ENCODE measurements around the gene IZUMO4. TPM values are rescaled to one million over a fixed set of nuclear protein-coding genes. Genes with fewer than 3 reads are reported as not detected.

Gene IZUMO4
- total and polyA plus RNA-seq, 10 of the 15 experiments (the other 5 are each of a cell fraction or from before 2014, with no cell fraction given) = 0.53 to 27.1 (median 7.5) TPM

DNA sequence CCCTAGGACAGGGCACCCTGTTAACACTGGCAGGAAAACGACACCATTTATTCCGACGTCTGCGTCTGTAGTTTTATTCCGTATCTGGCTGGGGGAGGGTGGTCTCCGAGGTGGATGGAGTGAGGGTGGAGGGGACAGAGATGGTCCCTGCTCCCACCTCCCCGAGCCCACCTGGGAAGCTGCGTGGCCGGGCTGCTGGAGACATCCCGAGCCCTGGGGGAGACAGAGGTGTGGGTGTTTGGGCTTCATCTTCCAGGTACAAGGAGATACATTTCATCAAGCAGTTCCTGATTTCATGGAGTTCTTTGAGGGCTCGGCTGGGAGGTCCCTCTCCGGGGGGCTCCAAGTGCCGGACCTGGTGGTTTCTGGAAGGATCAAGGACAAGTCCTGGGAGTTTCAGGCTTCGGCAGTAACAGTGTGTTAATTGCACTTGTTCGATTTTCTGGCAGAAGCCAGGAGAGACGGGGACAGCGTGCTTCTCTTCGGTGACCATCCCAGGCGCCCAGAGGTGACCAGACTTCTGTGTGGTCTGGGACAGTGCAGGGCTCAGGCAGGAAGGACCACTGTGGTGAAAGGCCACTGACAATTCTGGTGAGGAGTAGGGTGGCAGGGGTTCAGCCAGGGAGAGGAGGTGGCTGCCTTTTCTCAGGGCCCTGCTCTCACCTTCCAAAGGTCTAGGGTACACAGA is 25.6 kb upstream of the IZUMO4 start:
- peaks cover 10% of the 10 kb centered on the region for H4K20me1 ChIP-seq (ENCODE audit: control insufficient read depth, insufficient read depth)
- ChIA-PET CTCF (interaction anchor here (0.6 to 2.5 kb wide), 2 partner anchors 51 to 174 kb away, joined by 3 to 11 read pairs; no protein-coding TSS in a partner anchor), SMC1A (ENCODE audit: uncharacterized antibody, unreplicated experiment) (no interaction called here), RAD21 (ENCODE audit: unreplicated experiment) (no interaction called here), POLR2A (interaction anchor here (0.6 to 0.9 kb wide), 5 partner anchors 10 to 1691 kb away, joined by 3 to 7 read pairs (median 4); partner anchors contain the start of gene MRPL54)
- H3K9me3 ChIP-seq (replicated peaks; ENCODE audit: control insufficient read depth, insufficient read depth, low read length) = no peaks in the 10 kb centered on the region
- peaks cover 22 to 27% of the 10 kb centered on the region in 2 experiments for H3K36me3 ChIP-seq (ENCODE audit: control insufficient read depth in 2 of 2, insufficient read depth in 2 of 2, low read length in 1 of 2)
- intact Hi-C loops (cut with micrococcal nuclease; ENCODE audit: unreplicated experiment) = loop anchor here (2.0 kb wide), 1 partner anchor 52 kb away; no protein-coding TSS in a partner anchor
- WGBS (ENCODE audit: insufficient coverage, insufficient replicate concordance, low lambda C conversion rate, missing lambda C conversion rate) = 90% methylated on average over 19 of the region's 19 CpGs
- H3K4me3 ChIP-seq = no peak overlapping the region
- TSS peak; percentile 78 for BruUV-seq (replicated peaks)
- ATAC-seq = peak; percentile 5; the same call in 2 of the 3 replicates
- H2AFZ ChIP-seq (ENCODE audit: control insufficient read depth, low read depth, low read length) = no peak overlapping the region
- no peak overlapping the region for H3K4me2 ChIP-seq (ENCODE audit: control insufficient read depth, insufficient read depth)
- no peak overlapping the region for H3K27ac ChIP-seq (ENCODE audit: control insufficient read depth, insufficient read depth)
- in situ Hi-C loops (cut with MboI) = no loop called here
- H3K79me2 ChIP-seq (ENCODE audit: control insufficient read depth, insufficient read depth, low read length) = peaks cover 29% of the 10 kb centered on the region
- no peak for FAIRE-seq
- DNase-seq (ENCODE audit: low read depth, low spot score) = no peak
- H3K27me3 ChIP-seq (replicated peaks in 1 of 2; ENCODE audit: control insufficient read depth in 2 of 2, insufficient read depth in 2 of 2, low read length in 1 of 2) = no peaks in the 10 kb centered on the region
- H3K9ac ChIP-seq (ENCODE audit: control insufficient read depth, insufficient read depth, low read length) = no peak overlapping the region
- peaks cover 22% of the 10 kb centered on the region for H3K4me1 ChIP-seq (ENCODE audit: control insufficient read depth, insufficient read depth, low read length)
- TF ChIP-seq, protein P1, sequence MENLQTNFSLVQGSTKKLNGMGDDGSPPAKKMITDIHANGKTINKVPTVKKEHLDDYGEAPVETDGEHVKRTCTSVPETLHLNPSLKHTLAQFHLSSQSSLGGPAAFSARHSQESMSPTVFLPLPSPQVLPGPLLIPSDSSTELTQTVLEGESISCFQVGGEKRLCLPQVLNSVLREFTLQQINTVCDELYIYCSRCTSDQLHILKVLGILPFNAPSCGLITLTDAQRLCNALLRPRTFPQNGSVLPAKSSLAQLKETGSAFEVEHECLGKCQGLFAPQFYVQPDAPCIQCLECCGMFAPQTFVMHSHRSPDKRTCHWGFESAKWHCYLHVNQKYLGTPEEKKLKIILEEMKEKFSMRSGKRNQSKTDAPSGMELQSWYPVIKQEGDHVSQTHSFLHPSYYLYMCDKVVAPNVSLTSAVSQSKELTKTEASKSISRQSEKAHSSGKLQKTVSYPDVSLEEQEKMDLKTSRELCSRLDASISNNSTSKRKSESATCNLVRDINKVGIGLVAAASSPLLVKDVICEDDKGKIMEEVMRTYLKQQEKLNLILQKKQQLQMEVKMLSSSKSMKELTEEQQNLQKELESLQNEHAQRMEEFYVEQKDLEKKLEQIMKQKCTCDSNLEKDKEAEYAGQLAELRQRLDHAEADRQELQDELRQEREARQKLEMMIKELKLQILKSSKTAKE (IDR thresholded peaks at IDR 0.05; ENCODE audit: low read depth, poor library complexity, severe bottlenecking) = no peak
- TF ChIP-seq TCF3 (IDR thresholded peaks at IDR 0.05; ENCODE audit: borderline replicate concordance, insufficient read depth, low read depth, low read length) (no peak), ESRRA (IDR thresholded peaks at IDR 0.05; ENCODE audit: low read length) (no peak), RCOR1 (conservative IDR thresholded peaks at IDR 0.05; ENCODE audit: low read depth, low read length) (no peak), HDGF (IDR thresholded peaks at IDR 0.05) (no peak), POLR2AphosphoS5 (IDR thresholded peaks at IDR 0.05; ENCODE audit: low read length) (peak; percentile 46; the same call in 1 of the 2 replicates), IKZF1 (conservative IDR thresholded peaks at IDR 0.05) (peak; percentile 46; the same call in 1 of the 2 replicates), ZNF274 (IDR thresholded peaks at IDR 0.05; ENCODE audit: insufficient read depth, insufficient read length) (no peak), SMAD5 (IDR thresholded peaks at IDR 0.05; ENCODE audit: low read depth) (no peak), POU2F2 (IDR thresholded peaks at IDR 0.05; ENCODE audit: borderline replicate concordance, low read depth, low read length) (no peak), YY1 (IDR thresholded peaks at IDR 0.05; ENCODE audit: low read depth, low read length) (no peak), EP300 (IDR thresholded peaks at IDR 0.05; ENCODE audit: borderline replicate concordance in 1 of 2, control insufficient read depth in 1 of 2, low read depth in 2 of 2, low read length in 2 of 2) (no peak)
- TF ChIP-seq, protein P2, sequence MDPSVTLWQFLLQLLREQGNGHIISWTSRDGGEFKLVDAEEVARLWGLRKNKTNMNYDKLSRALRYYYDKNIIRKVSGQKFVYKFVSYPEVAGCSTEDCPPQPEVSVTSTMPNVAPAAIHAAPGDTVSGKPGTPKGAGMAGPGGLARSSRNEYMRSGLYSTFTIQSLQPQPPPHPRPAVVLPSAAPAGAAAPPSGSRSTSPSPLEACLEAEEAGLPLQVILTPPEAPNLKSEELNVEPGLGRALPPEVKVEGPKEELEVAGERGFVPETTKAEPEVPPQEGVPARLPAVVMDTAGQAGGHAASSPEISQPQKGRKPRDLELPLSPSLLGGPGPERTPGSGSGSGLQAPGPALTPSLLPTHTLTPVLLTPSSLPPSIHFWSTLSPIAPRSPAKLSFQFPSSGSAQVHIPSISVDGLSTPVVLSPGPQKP (IDR thresholded peaks at IDR 0.05; ENCODE audit: low read depth, low read length) = no peak
- TF ChIP-seq, protein P3, sequence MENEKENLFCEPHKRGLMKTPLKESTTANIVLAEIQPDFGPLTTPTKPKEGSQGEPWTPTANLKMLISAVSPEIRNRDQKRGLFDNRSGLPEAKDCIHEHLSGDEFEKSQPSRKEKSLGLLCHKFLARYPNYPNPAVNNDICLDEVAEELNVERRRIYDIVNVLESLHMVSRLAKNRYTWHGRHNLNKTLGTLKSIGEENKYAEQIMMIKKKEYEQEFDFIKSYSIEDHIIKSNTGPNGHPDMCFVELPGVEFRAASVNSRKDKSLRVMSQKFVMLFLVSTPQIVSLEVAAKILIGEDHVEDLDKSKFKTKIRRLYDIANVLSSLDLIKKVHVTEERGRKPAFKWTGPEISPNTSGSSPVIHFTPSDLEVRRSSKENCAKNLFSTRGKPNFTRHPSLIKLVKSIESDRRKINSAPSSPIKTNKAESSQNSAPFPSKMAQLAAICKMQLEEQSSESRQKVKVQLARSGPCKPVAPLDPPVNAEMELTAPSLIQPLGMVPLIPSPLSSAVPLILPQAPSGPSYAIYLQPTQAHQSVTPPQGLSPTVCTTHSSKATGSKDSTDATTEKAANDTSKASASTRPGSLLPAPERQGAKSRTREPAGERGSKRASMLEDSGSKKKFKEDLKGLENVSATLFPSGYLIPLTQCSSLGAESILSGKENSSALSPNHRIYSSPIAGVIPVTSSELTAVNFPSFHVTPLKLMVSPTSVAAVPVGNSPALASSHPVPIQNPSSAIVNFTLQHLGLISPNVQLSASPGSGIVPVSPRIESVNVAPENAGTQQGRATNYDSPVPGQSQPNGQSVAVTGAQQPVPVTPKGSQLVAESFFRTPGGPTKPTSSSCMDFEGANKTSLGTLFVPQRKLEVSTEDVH (IDR thresholded peaks at IDR 0.05; ENCODE audit: low read depth, partially characterized antibody) = peak; percentile 77

Measured in GM12878 (cell line).